HT1080 (cell line): ENCODE measurements around the gene DNAH17. TPM values are rescaled to one million over a fixed set of nuclear protein-coding genes. Genes with fewer than 3 reads are reported as not detected.

Source experiments
- DNase-seq: peaks from one replicate; pipeline ENCODE4 v3.0.0-alpha.2; 2015; ENCODE audit warnings: low read depth
- total RNA-seq: library from RNA; depleted of rRNA; stranded (reverse); fragments of >200 nt; shearing (Covaris generic); gene quantifications from 2 replicates; pipeline ENCODE4 v1.2.3, GENCODE V29; 2014

Gene DNAH17
- total RNA-seq, 1 experiment from 2014 or later: not detected

GRCh38 chr17:78398390-78398789, 178.8 kb downstream of the DNAH17 start:
- DNase-seq: no peak

DNA sequence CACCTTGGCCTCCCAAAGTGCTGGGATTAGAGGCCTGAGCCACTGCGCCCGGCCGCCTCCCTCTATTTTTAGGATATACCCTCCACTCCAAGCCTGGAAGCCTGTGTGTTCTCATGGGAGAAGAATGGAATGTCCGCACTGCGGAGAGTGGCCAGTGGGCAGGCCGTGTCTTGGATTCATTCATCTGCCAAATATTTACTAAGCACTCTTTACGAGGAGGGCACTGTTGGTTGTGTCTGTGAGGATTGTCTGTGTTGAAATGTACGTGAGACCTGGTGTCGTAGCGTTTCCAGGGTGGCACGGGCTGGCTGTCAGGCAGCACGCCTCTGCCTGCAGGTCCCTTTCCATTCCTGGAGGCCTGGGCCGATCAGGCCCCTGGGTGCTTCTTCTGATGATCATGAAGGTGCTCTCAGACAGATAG, 179.5 kb downstream of the DNAH17 start:
- no peak for DNase-seq

DNA sequence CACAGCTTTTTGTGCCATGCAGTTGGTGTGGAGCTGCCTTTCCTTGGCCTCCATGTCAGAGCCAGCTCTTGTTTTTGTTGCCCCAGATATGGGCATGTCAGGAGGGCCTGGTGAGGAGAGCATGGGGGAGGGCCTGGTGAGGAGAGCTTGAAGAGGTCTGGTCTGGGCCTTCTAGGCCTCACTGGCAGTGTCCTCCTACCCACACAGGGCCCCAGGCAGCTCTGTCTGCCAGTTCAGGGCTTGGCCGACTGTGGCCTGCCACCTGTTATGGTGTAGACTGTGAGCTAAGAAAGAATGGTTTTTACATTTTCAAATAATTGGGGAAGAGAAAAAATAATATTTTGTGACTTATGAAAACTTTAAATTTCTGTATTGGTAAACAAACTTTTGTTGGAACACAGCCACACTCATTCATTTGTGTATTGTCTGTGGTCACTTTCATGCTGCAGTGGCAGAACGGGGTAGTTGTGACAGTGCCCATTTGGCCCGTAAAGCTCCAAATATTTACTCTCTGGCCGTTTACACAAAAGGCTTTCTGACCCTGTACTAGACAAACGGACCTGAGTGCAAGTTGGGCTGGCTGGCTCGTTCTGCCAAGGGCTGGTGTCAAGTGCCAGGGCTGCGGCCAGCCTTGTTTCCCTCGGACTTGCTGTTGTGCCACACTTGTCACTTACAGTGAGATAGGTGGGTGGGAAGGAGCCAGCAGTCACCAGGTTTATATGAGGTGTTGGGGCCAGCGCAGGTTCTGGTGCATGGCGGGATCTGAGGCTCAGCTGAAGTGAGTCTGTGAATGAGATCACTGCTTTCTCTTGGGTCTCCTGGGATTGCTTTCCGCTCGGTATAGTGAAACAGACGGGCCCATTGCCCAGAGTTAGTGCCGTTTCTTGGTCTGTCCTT, 180.5 kb downstream of the DNAH17 start:
- DNase-seq: no peak

- DNase-seq: no peak
Observed at GRCh38 chr17:78395155-78395554, 182.0 kb downstream of the DNAH17 start.

GRCh38 chr17:78394209-78394608, 183.0 kb downstream of the DNAH17 start:
- no peak for DNase-seq

GRCh38 chr17:78393575-78393974, 183.6 kb downstream of the DNAH17 start:
- DNase-seq: no peak

DNA sequence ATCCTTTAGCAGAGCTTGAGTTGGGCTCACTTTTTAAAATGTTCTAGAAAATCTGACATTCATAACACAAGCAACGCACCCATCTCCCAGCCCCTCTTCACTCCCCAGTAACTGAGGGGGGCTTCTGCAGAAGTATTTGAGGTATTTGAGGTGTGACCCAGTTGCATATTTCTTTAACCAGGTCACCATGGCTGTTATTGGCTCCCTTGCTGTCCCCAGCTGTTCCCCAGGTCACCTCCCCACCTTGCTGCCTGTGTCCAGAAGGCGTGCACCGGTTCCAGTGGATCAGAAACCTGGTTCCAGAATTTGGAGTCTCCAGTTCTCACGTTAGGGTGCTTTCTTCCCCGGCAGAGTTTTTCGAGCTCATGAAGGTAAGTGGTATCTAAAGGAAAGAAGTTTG, 184.9 kb downstream of the DNAH17 start:
- DNase-seq: no peak

GRCh38 chr17:78391843-78392242, 185.4 kb downstream of the DNAH17 start:
- DNase-seq: peak; percentile 68

DNA sequence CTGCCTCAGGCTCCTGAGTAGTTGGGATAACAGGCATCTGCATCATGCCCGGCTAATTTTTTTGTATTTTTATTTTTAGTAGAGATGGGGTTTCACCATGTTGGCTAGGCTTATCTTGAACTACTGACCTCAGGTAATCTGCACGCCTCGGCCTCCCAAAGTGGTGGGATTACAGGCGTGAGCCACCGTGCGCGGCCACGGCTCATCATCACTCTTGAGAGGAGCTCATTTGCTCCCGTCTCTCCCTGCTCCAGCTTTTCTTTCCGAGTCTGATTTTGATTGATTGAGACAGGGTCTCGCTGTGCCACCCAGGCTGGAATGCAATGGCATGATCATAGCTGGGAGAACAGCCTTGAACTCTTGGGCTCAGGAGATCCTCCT, 186.2 kb downstream of the DNAH17 start:
- DNase-seq: no peak

DNA sequence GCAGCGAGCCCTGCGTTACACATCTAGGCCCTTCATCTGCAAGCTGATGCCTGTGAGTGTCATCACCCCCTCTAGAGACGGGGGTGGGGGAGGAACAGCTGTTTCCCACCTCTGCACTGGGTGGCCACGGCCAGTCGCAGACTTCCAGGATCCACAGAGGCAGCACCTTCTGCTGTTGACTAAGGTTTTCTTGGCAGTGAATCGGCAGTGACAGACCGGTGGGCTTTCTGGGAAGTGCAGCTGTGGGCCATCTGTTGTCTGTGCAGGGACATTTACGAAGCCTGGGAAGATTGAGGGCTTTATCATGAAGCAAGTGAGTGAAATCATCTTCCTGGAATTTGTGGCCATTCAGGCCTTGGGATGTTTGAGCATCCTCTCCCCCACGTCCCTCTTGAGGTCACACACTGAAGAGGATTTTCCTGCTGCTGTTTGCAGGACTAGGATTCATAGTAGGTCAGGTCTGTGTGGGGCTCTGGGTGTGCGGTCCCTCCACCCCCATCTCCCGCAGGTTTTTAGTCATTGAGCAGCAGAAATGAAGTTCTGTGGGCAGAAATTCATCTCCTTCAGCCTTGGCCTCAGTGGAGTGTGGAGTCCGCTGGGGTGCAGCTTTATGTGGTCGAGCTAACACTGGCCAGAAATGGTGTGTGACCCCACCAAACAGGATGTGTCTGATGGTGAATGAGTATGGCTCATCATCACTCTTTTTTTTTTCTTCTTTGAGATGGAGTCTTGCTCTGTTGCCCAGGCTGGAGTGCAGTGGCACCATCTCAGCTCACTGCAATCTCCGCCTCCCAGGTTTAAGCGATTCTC, 186.8 kb downstream of the DNAH17 start:
- DNase-seq: peak; percentile 94

DNA sequence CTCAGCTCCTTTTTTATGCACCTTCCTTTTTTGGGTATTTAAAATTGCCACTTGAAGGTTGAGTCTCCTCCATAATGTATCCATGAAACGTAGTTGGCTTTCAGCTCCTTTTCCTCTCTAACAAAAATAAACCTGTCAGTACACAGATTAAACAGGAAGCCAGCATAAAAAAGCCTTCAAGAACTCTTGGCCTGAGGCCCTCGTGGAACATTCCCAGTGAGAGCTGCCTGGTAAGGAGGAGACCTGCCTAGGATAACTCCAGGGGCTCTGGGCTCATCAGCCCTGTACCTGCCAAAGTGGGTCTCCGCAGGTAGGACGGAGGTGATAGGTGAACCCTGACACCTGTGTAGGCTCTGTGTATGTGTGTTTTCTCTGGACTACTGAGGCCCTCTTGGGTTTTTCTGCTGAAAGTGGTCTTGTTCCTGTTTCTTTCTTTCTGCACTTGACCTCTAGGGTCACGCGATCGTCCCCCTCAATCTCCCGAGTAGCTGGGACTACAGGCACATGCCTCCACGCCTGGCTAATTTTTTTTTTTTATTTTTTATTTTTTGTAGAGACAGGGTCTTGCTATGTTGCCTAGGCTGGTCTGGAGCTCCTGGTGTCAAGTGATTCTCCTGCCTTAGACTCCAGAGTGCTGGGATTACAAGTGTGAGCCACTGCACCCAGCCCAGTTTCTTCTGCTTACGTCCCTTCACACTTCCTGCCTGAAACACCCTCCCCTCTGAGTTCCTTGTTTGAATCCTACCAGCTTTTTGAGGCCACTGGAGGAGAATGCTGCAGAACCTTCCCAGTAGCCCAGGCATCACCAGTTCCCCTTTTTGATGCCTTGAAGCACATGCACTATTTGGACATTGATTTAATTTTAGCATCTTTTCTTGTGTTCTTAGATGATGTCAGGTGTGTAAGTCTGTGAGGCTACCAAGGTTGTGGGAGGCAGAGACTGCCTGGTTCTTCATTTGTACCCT, 188.9 kb downstream of the DNAH17 start:
- DNase-seq: no peak

DNA sequence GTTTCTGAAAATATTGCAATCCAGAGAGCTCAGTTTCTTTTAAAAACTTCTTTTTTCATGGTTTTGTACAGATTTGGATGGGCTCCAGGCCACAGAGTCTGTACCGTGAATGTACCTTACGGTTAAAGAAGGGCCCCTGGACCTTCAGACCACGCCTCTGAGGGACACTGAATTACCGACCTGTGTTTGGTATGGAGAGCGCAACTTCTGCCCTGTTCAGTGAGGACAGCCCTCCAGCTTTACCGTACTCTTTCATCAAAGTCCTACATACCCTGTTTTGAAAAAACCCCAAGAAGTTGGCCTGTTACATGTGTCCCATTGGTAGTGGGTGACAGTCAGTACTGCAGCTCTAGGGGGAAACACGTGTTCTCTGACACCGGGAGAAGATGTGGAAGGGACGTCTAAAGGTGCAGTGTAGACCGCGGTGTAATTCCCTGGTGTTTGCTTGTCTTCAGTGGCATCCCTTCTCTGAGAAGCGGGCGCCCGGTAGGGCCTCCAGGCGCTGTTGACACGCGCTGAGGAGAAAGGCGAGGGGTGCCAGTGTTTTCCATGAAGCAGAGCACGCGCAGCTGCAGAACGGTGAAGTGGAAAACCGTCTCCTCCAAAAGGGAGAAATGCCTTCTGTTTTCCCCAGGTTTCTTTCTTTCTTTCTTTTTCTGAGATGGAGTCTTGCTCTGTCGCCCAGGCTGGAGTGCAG, 192.6 kb downstream of the DNAH17 start:
- no peak for DNase-seq

GRCh38 chr17:78383725-78384471, 193.3 kb downstream of the DNAH17 start:
- peak; percentile 95 for DNase-seq

- peak; percentile 22 for DNase-seq
Observed at GRCh38 chr17:78381601-78382232, 195.5 kb downstream of the DNAH17 start.

- DNase-seq: no peak
Observed at GRCh38 chr17:78380370-78380769, 196.8 kb downstream of the DNAH17 start.

GRCh38 chr17:78379131-78379491, 198.1 kb downstream of the DNAH17 start:
- peak; percentile 84 for DNase-seq

- peak; percentile 56 for DNase-seq
Observed at GRCh38 chr17:78378225-78379130, 198.7 kb downstream of the DNAH17 start, which contains the start of gene PGS1. Gene PGS1, plus strand, starts transcription at chr17:78378649. Its CDS starts 17 bp downstream, at chr17:78378666.

- no peak for DNase-seq
Observed at GRCh38 chr17:78377858-78378224, 199.4 kb downstream of the DNAH17 start.
